Measurements from ENCODE around the gene COG1. TPM values are rescaled to one million over a fixed set of nuclear protein-coding genes. Genes with fewer than 3 reads are reported as not detected.

COG1 gene
- total RNA-seq, 1 donor from 2014 or later, result 50.4 TPM

DNA sequence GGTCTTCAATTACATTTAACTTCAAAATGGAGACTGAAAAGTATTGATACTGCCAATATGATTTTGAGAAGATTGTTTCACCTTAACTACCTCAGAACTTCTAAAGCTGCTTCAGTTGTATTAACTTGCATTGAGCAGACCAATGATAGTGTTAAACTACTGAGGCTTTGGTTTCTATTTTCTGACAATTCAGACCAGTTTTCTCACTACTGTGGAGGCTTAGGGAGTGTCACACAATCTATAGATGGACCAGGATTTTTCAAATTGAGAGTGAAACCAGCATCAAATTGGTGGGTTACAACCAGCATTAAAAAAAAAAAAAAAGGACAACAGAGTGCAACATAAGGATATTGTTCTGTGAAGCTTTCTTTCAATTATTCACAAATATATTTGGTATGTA lies 21.2 kb downstream of the COG1 start:
- H3K36me3 Mint-ChIP-seq, result peaks cover 11% of the 10 kb centered on the region
- TF ChIP-seq, protein P1, sequence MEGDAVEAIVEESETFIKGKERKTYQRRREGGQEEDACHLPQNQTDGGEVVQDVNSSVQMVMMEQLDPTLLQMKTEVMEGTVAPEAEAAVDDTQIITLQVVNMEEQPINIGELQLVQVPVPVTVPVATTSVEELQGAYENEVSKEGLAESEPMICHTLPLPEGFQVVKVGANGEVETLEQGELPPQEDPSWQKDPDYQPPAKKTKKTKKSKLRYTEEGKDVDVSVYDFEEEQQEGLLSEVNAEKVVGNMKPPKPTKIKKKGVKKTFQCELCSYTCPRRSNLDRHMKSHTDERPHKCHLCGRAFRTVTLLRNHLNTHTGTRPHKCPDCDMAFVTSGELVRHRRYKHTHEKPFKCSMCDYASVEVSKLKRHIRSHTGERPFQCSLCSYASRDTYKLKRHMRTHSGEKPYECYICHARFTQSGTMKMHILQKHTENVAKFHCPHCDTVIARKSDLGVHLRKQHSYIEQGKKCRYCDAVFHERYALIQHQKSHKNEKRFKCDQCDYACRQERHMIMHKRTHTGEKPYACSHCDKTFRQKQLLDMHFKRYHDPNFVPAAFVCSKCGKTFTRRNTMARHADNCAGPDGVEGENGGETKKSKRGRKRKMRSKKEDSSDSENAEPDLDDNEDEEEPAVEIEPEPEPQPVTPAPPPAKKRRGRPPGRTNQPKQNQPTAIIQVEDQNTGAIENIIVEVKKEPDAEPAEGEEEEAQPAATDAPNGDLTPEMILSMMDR (IDR thresholded peaks at IDR 0.05; ENCODE audit: unreplicated experiment), result no peak
- H3K9me3 Mint-ChIP-seq, result no peaks in the 10 kb centered on the region
- no peaks in the 10 kb centered on the region for H3K4me1 Mint-ChIP-seq
- no peak overlapping the region for H3K4me3 Mint-ChIP-seq
- no peak overlapping the region for H3K27ac Mint-ChIP-seq
- no peaks in the 10 kb centered on the region for H3K27me3 Mint-ChIP-seq (ENCODE audit: low read depth)
- no peak for DNase-seq (ENCODE audit: low spot score in 2 of 2, unreplicated experiment in 2 of 2)

DNA sequence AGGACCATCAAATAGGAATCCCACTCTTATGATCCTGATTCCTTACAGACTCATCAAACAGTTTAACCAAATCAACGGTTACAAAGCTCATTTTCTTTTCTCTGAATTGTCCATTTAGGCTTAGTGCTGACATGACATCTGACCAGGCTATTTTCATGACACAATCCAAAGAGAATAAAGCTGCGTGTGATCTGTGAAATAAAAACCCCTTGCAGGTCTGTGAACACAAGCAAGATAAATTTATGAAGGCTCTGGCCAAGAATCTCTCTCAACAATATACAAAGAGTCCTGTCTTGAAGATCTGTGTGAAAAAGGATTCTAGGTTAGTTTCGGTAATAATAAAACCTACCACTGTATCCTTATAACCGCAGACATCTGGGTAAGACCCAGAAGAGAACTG lies 22.0 kb downstream of the COG1 start:
- Mint-ChIP-seq H3K27me3 (ENCODE audit: low read depth) (no peaks in the 10 kb centered on the region), H3K4me3 (no peak overlapping the region), H3K27ac (no peak overlapping the region), H3K4me1 (no peaks in the 10 kb centered on the region), H3K36me3 (peaks cover 9% of the 10 kb centered on the region), H3K9me3 (no peaks in the 10 kb centered on the region)
- TF ChIP-seq, protein P1 (IDR thresholded peaks at IDR 0.05; ENCODE audit: unreplicated experiment), result no peak
- DNase-seq (ENCODE audit: low spot score in 2 of 2, unreplicated experiment in 2 of 2), result no peak

DNA sequence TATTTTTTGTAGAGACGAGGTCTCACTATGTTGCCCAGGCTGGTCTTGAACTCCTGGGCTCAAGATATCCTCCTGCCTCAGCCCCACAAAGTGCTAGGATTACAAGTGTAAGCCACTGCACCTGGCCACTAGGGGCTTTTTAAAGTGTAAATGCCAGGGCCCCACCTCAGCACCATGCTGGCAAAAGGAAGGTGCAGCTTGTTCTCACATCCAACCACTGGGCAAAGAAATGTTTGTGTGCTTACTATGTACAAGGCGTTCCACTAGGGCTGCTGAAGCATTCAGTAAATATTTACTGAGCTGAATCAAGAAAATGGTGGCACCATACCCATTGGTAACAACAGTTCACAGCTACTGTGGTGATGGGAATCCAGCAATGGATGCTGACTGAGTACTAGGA lies 22.6 kb downstream of the COG1 start:
- H3K27me3 Mint-ChIP-seq (ENCODE audit: low read depth), result no peaks in the 10 kb centered on the region
- no peaks in the 10 kb centered on the region for H3K4me1 Mint-ChIP-seq
- no peak overlapping the region for H3K4me3 Mint-ChIP-seq
- no peaks in the 10 kb centered on the region for H3K9me3 Mint-ChIP-seq
- no peak overlapping the region for H3K27ac Mint-ChIP-seq
- no peak for DNase-seq (ENCODE audit: low spot score in 2 of 2, unreplicated experiment in 2 of 2)
- TF ChIP-seq, protein P1 (IDR thresholded peaks at IDR 0.05; ENCODE audit: unreplicated experiment), result no peak
- peaks cover 5% of the 10 kb centered on the region for H3K36me3 Mint-ChIP-seq

DNA sequence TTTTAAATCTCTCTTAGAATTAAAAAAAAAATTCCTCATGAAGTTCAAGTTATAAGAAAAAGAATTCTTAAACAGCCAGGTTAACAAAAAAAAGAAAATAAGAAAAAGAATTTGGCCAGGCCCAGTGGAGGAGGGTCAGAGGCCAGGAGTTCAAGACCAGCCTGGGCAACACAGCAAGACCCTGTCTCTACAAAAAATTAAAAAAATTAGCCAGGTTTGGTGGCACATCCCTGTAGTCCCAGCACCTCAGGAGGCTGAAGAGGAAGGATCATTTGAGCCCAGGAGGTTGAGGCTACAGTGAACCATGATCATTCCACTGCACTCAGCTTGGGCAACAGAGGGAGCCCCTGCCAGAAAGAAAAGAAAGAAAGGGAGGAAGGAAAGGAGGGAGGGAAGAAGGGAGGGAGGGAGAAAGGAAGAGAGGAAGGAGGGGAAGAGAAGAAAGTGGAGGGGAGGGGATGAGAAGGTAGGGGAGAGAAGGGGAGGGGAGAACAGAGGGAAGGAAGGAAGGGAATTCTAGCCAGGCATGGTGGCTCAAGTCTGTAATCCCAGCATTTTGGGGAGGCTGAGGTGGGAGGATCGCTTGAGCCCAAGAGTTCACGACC lies 30.9 kb downstream of the COG1 start:
- no peak for DNase-seq (ENCODE audit: low spot score in 2 of 2, unreplicated experiment in 2 of 2)
- Mint-ChIP-seq H3K9me3 (no peaks in the 10 kb centered on the region), H3K4me3 (no peak overlapping the region), H3K4me1 (peaks cover 22% of the 10 kb centered on the region), H3K27me3 (ENCODE audit: low read depth) (no peaks in the 10 kb centered on the region), H3K36me3 (peaks cover 2% of the 10 kb centered on the region), H3K27ac (no peak overlapping the region)
- TF ChIP-seq, protein P1 (IDR thresholded peaks at IDR 0.05; ENCODE audit: unreplicated experiment), result no peak

DNA sequence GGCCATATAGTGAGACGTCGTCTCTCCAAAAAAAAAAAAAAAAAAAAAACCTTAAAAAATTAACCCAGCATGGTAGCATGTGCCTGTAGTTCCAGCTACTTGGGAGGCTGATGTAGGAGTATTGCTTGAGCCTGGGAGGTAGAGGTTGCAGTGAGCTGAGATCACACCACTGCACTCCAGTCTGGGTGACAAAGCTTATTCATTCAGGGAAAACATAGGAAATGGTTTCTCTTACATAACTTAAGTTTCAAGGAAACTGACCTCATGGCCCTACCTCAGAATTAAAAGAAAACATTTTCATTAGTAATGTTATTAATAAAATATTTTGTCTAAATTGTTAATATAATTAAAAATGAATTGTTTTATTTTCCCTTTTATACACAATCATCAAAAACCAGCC lies 31.4 kb downstream of the COG1 start:
- Mint-ChIP-seq H3K4me1 (peaks cover 27% of the 10 kb centered on the region), H3K4me3 (no peak overlapping the region), H3K9me3 (no peaks in the 10 kb centered on the region), H3K27ac (no peak overlapping the region), H3K27me3 (ENCODE audit: low read depth) (no peaks in the 10 kb centered on the region), H3K36me3 (no peaks in the 10 kb centered on the region)
- TF ChIP-seq, protein P1 (IDR thresholded peaks at IDR 0.05; ENCODE audit: unreplicated experiment), result no peak
- no peak for DNase-seq (ENCODE audit: low spot score in 2 of 2, unreplicated experiment in 2 of 2)

All from mesothelial cell of epicardium (in vitro differentiated cells).